NCI-H345 treated with DMSO at 0.1 percent for 48 hours (cell line): Measurements from ENCODE around the gene RNF113B.

Experiments used
- DNase-seq: peaks from one replicate; lab custom pipeline; 2025; ENCODE audit not compliant: unreplicated experiment; lab: John Stamatoyannopoulos, UW

The RNF113B gene

GRCh38 chr13:98141509-98142379 lies 35.3 kb downstream of the RNF113B start:
- no peak for DNase-seq

GRCh38 chr13:98141091-98141490 lies 36.0 kb downstream of the RNF113B start:
- DNase-seq = no peak

GRCh38 chr13:98134901-98135300 lies 42.2 kb downstream of the RNF113B start:
- no peak for DNase-seq

- DNase-seq = no peak
Measured at GRCh38 chr13:98133946-98134345, 43.1 kb downstream of the RNF113B start.

- no peak for DNase-seq
Measured at GRCh38 chr13:98129059-98129746, 47.9 kb downstream of the RNF113B start.
